SK-N-SH (cell line): Measurements from ENCODE around the gene CFAP97D1. TPM values are rescaled to one million over a fixed set of nuclear protein-coding genes. Genes with fewer than 3 reads are reported as not detected.

Experiments
- CTCF ChIA-PET: fragments of 300-600, 350-600 bp; formaldehyde crosslinking; extraction: SDS; loops from one replicate; lab custom pipeline; 2021; lab: Yijun Ruan, JAX
- POLR2A ChIA-PET: fragments of 350-600 bp; sonication (Branson Sonifier 250); formaldehyde crosslinking; extraction: SDS; loops from one replicate; lab custom pipeline; 2020; ENCODE audit warnings: antibody characterized with exemption, inconsistent platforms; lab: Yijun Ruan, JAX
- DNase-seq: peaks from one replicate; pipeline ENCODE4 v3.0.0; 2012
- H2AFZ ChIP-seq: fragments of 200-600 bp; sonication (generic); 2 replicates; pipeline ENCODE4 v1.8.1; 2016; ENCODE audit warnings: antibody characterized with exemption, mild to moderate bottlenecking, low read depth
- H3F3A ChIP-seq: fragments of 200-600 bp; sonication (generic); replicated peaks from 2 replicates; pipeline ENCODE3; 2016; ENCODE audit warnings: antibody characterized with exemption, mild to moderate bottlenecking; ENCODE audit not compliant: insufficient read depth
- H3K27ac ChIP-seq, 2 experiments: fragments of 200-500 bp in 1 of 2; fragments of 200-600 bp in 1 of 2; sonication (Bioruptor generic) in 1 of 2; sonication (generic), shearing (Covaris generic) in 1 of 2; 2 replicates each; pipeline versions ENCODE4 v1.5.1 to v1.6.1; 2014 to 2016; ENCODE audit warnings: low read depth in 2 of 2, inconsistent platforms in 1 of 2, low read length in 1 of 2, mild to moderate bottlenecking in 1 of 2, mixed read lengths in 1 of 2
- H3K27me3 ChIP-seq: fragments of 200-600 bp; sonication (generic), shearing (Covaris generic); 2 replicates; pipeline ENCODE4 v1.6.1; 2016; ENCODE audit warnings: mixed run types; ENCODE audit not compliant: insufficient read depth
- H3K36me3 ChIP-seq, 2 experiments: fragments of 200-500 bp in 1 of 2; fragments of 200-600 bp in 1 of 2; sonication (Bioruptor generic) in 1 of 2; sonication (generic) in 1 of 2; replicated peaks in 1 of 2; 2 replicates each; pipeline versions ENCODE3 to v1.5.1; 2014 to 2016; ENCODE audit warnings: low read length in 1 of 2, mild to moderate bottlenecking in 1 of 2; ENCODE audit not compliant: insufficient read depth in 2 of 2, control insufficient read depth in 1 of 2
- H3K4me1 ChIP-seq, 2 experiments: fragments of 200-500 bp in 1 of 2; fragments of 200-600 bp in 1 of 2; sonication (Bioruptor generic) in 1 of 2; sonication (generic), shearing (Covaris generic) in 1 of 2; 2 replicates each; pipeline versions ENCODE4 v1.5.1 to v1.6.1; 2014 to 2016; ENCODE audit warnings: low read depth in 1 of 2, low read length in 1 of 2, mixed run types in 1 of 2; ENCODE audit not compliant: insufficient read depth in 2 of 2, control insufficient read depth in 1 of 2
- H3K4me2 ChIP-seq: fragments of 200-600 bp; sonication (generic), shearing (Covaris generic); 2 replicates; pipeline ENCODE4 v1.6.1; 2017; ENCODE audit warnings: mixed run types
- H3K4me3 ChIP-seq, 2 experiments: fragments of 200-500 bp in 1 of 2; fragments of 200-600 bp in 1 of 2; sonication (Bioruptor generic) in 1 of 2; sonication (generic), shearing (Covaris generic) in 1 of 2; 2 replicates each; pipeline versions ENCODE4 v1.5.1 to v1.8.1; 2014 to 2016; ENCODE audit warnings: low read depth in 2 of 2, inconsistent platforms in 1 of 2, low read length in 1 of 2, mild to moderate bottlenecking in 1 of 2, mixed read lengths in 1 of 2, moderate library complexity in 1 of 2
- H3K79me2 ChIP-seq: fragments of 200-600 bp; sonication (generic); 2 replicates; pipeline ENCODE4 v1.8.1; 2017; ENCODE audit warnings: mild to moderate bottlenecking; ENCODE audit not compliant: insufficient read depth
- H3K9ac ChIP-seq: fragments of 200-600 bp; sonication (generic); 2 replicates; pipeline ENCODE4 v1.6.1; 2017; ENCODE audit warnings: mixed run types
- H3K9me2 ChIP-seq: fragments of 200-600 bp; sonication (generic); 2 replicates; pipeline ENCODE4 v1.6.1; 2017; ENCODE audit warnings: mixed run types
- H3K9me3 ChIP-seq: fragments of 200-600 bp; sonication (generic); 2 replicates; pipeline ENCODE4 v1.6.1; 2017; ENCODE audit warnings: mixed run types, mild to moderate bottlenecking, moderate library complexity
- H4K20me1 ChIP-seq: fragments of 200-600 bp; sonication (generic); 2 replicates; pipeline ENCODE4 v1.6.1; 2017; ENCODE audit warnings: mild to moderate bottlenecking, mixed run types; ENCODE audit not compliant: insufficient read depth
- CHD2 ChIP-seq: fragments of 150-350 bp; IDR thresholded peaks from 2 replicates; pipeline ENCODE4 v1.6.1; 2018; ENCODE audit warnings: low read length; ENCODE audit not compliant: partially characterized antibody
- CTCF ChIP-seq: fragments of 200-600 bp; sonication (generic); IDR thresholded peaks from 2 replicates; pipeline ENCODE4 v1.6.1; 2017; ENCODE audit warnings: antibody characterized with exemption, mild to moderate bottlenecking, moderate library complexity
- ELF1 ChIP-seq: IDR thresholded peaks from 2 replicates; pipeline ENCODE4 v1.4.0; 2012
- FOSL2 ChIP-seq: IDR thresholded peaks from 2 replicates; pipeline ENCODE4 v1.4.0; 2012; ENCODE audit warnings: low read depth, mild to moderate bottlenecking, moderate library complexity, borderline replicate concordance
- FOXJ3 ChIP-seq: sonication (generic); formaldehyde crosslinking; IDR thresholded peaks from 2 replicates; pipeline ENCODE4 v1.5.1; 2020; ENCODE audit warnings: mild to moderate bottlenecking, missing genetic modification reagents
- IRF3 ChIP-seq: fragments of 150-350 bp; IDR thresholded peaks from 2 replicates; pipeline ENCODE4 v1.6.1; 2016; ENCODE audit warnings: mild to moderate bottlenecking, low read depth, low read length
- MXI1 ChIP-seq: IDR thresholded peaks from 2 replicates; pipeline ENCODE4 v1.6.1; 2012; ENCODE audit warnings: mild to moderate bottlenecking, low read depth, low read length, improper control_type of control experiment
- NFIC ChIP-seq: IDR thresholded peaks from 2 replicates; pipeline ENCODE4 v1.4.0; 2012; ENCODE audit warnings: borderline replicate concordance
- PBX3 ChIP-seq: IDR thresholded peaks from 2 replicates; pipeline ENCODE4; 2012
- POLR2AphosphoS5 ChIP-seq: IDR thresholded peaks from 2 replicates; pipeline ENCODE4 v1.6.1; 2012; ENCODE audit warnings: low read depth, low read length
- SIN3A ChIP-seq: IDR thresholded peaks from 2 replicates; pipeline ENCODE4 v1.6.1; 2012; ENCODE audit warnings: low read depth, mild to moderate bottlenecking, low read length, moderate library complexity, borderline replicate concordance
- SMC3 ChIP-seq: IDR thresholded peaks from 2 replicates; pipeline ENCODE4 v1.6.1; 2012; ENCODE audit warnings: low read depth, low read length, improper control_type of control experiment
- TCF12 ChIP-seq: IDR thresholded peaks from 2 replicates; pipeline ENCODE4 v1.4.0; 2012
- USF1 ChIP-seq: IDR thresholded peaks from 2 replicates; pipeline ENCODE4 v1.4.0; 2012; ENCODE audit warnings: low read depth, borderline replicate concordance
- USF2 ChIP-seq: fragments of 150-350 bp; IDR thresholded peaks from 2 replicates; pipeline ENCODE4 v1.6.1; 2017; ENCODE audit warnings: antibody characterized with exemption, low read length, low read depth, borderline replicate concordance
- ZBTB33 ChIP-seq: IDR thresholded peaks from 2 replicates; pipeline ENCODE4 v1.4.0; 2012; ENCODE audit warnings: low read depth, borderline replicate concordance
- whole genome bisulfite sequencing: methylation state at CpG from one replicate; pipeline ENCODE4 v1.1.6; 2017; ENCODE audit warnings: low lambda C conversion rate; 5-methylcytosine and 5-hydroxymethylcytosine counted together
- polyA plus RNA-seq, 3 experiments: library from polyadenylated mRNA; depleted of rRNA; stranded (reverse); fragments of >200 nt; gene quantifications; 2 replicates each; pipeline ENCODE4 v1.2.3, GENCODE V29; 2012

The CFAP97D1 gene
- polyA plus RNA-seq, 1 of the 3 experiments (the other 2 are of a cell fraction) = 0.02 TPM

- Histone ChIP-seq H3F3A (no peaks in the 10 kb centered on the region), H3K9me3 (no peaks in the 10 kb centered on the region), H3K36me3 (peaks cover 19 to 33% of the 10 kb centered on the region in 2 experiments), H3K4me1 (peaks cover 0 to 5% of the 10 kb centered on the region in 2 experiments; a peak in 1 of 4 replicates), H3K9me2 (no peaks in the 10 kb centered on the region), H3K27me3 (no peaks in the 10 kb centered on the region), H2AFZ (no peak overlapping the region), H3K4me3 (no peak overlapping the region), H3K79me2 (no peaks in the 10 kb centered on the region)
- DNase-seq = no peak
- 97% methylated on average over 8 of the region's 12 CpGs for WGBS
- no peak for TF ChIP-seq MXI1
- no peak for TF ChIP-seq IRF3
- no peak for TF ChIP-seq TCF12
- TF ChIP-seq CTCF = no peak
- TF ChIP-seq NFIC = no peak
- no peak for TF ChIP-seq FOSL2
- TF ChIP-seq USF1 = no peak
- TF ChIP-seq PBX3 = no peak
- no peak for TF ChIP-seq USF2
- no peak for TF ChIP-seq CHD2
- no peak for TF ChIP-seq SMC3
- TF ChIP-seq SIN3A = no peak
- TF ChIP-seq POLR2AphosphoS5 = no peak
- no peak for TF ChIP-seq FOXJ3 (CRISPR knock-in tag)
- TF ChIP-seq ZBTB33 = no peak
- no peak for TF ChIP-seq ELF1
- TF ChIP-seq, all 33 proteins: peak for 0
- ChIA-PET POLR2A (no interaction called here), CTCF (interaction anchor here (1.5 to 1.6 kb wide), 2 partner anchors 8 to 53 kb away, joined by 3 to 5 read pairs; no protein-coding TSS in a partner anchor)
- Histone ChIP-seq H3K9ac (no peak overlapping the region), H3K27ac (no peak overlapping the region), H3K4me2 (no peak overlapping the region), H4K20me1 (no peaks in the 10 kb centered on the region)
These were observed 45.3 kb downstream of the CFAP97D1 start for GRCh38 chr17:43825567-43825966.
